Heart left ventricle (tissue), 13 donors: ENCODE data around the gene TVP23C.
"Not testable (repeated sequence)": the region's sequence is repeated elsewhere in the genome, so short reads cannot be mapped to it uniquely, and the experiment has no call there.

Source experiments
- CTCF ChIP-seq, 12 donors: fragments of 200-600 bp; sonication (generic) in 4 of 12; IDR thresholded peaks; one replicate each; pipeline versions ENCODE4 v1.5.0 to v1.8.0; 2018 to 2022; ENCODE audit warnings: antibody characterized with exemption in 12 of 12, mild to moderate bottlenecking in 5 of 12
- POLR2A ChIP-seq, 2 donors: fragments of 450-650 bp; IDR thresholded peaks; one replicate each; pipeline ENCODE4 v1.6.1; 2017; ENCODE audit warnings: antibody characterized with exemption in 2 of 2, mild to moderate bottlenecking in 2 of 2, moderate library complexity in 2 of 2
- donor health status: ischemic (EF 13 %, LVEDD 7.1; RV severe dilation, severe dysfunction).
- donor health status: DM: no; HTN: yes; CAD: no.
- donor health status: DM: no; HTN: no; CAD: no.
- donor health status: ischemic (EF 25% LVEDD 6.9; RV normal size, moderate dysfunction).
- donor health status: ischemic (EF 25% LVEDD 5.7; RV mildly dilated, moderate dysfunction).
- donor health status: ischemic (EF 35%, LVEDD 5.7; RV mildly dilated, moderate dysfunction).
- donor health status: nonischemic (EF 11% LVEDD 7.7; RV severe dilation, severe dysfunction).
- donor health status: DM: yes; HTN: yes; CAD: no.
- donor health status: PGD.
- donor health status: ischemic (EF 29% LVEDD 5.4; RV normal size, mild dysfunction).
- donor health status: nonischemic (EF 23%, LVEDD 6.1; RV moderate dilation, normal function).

- TF ChIP-seq CTCF, POLR2A (IDR thresholded peaks at IDR 0.05): not testable (repeated sequence)
Observed at GRCh38 chr17:15546604-15547003, 16.7 kb downstream of the TVP23C start.
